ENCODE measurements around the gene CATSPERD.

The CATSPERD gene, protein sequence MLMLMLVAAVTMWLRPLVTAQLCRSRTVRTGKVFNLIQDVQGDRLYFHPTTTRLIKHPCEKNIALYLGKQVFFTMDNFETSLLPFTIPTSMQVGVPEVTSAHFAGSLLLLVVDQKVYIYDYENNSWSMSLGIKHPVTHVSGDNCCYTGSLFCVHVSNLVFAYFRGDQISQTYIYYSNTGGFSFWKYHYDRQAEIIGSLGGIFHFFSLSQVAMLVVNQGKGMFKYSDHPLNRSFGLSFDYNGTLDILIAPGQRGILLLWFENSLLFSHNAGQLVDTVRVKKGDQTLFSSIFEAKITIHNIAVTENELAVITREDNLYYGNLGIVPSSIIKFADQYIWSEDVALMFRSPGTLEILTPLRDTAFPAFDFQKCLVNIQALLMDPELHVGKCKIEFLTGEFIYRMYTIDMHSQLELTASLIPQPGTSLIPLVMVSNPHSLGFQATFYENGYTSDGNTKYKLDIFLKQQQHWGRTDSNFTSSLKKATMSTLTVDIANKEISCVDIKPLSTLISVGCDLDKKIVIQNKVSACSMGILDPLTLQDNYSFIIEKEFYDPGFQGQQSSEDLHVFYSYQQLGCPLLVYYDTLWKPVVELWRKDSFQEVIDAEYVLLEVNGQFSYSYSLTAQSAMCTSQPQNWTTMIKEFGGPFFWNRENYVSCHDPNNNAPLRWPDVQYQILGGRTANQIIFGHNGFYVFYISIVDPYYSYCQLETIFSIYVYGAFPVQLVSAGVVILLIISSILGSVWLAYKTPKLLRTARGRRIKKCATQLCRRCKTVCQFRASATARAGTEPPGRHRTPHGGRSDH

DNA sequence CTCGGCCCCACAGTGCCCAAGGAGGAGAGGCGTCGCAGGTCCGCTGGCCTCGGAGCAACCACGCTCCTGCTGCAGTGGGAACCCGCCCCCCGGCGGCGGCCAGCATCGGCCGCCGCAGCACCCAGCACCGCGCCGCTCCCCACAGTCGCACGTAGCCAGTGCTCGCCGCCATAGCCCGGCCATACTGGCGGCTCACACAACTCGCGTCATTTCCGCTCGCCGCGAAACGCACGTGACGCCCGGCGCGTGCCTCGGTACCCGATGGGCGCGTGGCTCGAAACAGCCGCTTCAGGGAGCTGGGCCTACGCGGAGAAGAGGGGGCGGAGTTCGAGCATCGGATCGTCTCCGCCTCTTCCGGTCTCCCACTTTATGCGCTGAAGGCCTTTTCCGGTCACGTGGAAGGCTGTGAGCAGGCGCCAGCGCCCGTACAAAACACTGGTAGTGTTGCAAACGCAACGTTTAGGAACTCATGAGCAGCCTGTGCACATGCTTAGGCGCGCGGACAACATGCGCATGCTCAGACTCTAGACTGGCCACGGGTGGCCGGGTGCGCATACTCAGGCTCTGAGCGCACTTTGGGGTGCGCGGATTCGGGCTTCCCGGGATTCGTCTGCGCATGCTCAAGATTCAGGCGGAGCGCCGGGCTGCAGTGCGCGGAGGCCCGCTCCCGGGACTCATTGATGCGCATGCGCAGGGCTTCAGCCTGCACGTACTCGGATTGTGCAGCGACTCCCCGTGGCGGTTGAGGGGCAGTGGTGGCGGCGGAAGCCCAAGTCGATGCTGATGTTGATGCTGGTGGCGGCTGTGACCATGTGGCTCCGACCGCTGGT lies at the start of gene CATSPERD, which contains the start of gene LONP1:
TSS of gene CATSPERD (plus strand) at position 677 of the 830 bp plus-strand sequence. CDS start at position 778, 101 bp downstream.
TSS of gene LONP1 (minus strand) at position 186 of the 830 bp plus-strand sequence. CDS start at position 172, 14 bp downstream.
- peak; percentile 95 for DNase-seq

DNA sequence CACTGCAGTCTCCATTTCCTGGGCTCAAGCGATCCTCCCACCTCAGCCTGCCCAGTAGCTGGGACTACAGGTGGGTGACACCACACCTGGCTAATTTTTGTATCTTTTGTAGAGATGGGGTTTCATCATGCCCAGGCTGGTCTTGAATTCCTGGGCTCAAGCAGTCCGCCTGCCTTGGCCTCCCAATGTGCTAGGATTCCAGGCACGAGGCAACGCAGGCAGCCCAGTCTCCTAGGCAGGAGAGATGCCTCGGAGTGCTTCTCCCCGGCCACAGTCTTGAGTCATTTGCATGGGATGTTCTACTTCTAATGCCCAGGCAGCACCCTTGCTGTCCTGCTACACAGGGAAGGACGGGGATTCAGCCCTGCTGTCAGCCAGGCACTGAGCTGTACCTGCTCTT lies 48.8 kb upstream of the CATSPERD start:
- DNase-seq, result no peak

DNA sequence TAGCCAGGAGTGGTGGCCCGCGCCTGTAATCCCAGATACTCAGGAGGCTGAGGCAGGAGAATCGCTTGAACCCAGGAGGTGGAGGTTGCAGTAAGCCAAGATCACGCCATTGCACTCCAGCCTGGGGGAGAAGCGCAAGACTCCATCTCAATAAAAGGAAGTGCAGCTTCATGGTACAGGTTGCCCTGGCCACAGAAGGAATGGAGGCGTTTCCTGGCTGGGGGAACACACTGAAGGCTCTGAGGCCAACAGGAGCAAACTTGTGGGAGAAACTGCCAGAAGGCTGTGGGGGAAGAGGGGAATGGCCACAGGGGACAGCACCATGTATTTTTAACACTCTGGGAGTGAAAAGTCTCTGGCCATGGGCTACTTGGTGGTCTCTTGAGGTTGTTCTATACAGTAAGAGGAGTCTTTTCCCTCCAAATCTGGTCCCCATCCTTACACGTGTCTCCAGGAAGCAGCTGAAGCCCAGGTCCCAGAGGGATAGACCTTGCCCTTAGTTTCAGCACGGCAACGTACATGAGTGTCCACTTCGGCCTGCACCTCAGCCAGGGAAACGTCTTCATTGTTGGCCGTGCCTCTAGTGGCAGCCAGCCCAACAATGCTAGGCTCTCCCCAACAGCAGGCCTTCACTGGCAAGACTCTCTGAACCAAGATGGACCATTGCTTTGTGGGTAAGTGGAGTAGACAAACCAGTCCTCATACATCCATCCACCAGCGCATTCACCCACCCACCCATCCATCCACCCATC lies 47.6 kb upstream of the CATSPERD start:
- DNase-seq, result no peak

DNA sequence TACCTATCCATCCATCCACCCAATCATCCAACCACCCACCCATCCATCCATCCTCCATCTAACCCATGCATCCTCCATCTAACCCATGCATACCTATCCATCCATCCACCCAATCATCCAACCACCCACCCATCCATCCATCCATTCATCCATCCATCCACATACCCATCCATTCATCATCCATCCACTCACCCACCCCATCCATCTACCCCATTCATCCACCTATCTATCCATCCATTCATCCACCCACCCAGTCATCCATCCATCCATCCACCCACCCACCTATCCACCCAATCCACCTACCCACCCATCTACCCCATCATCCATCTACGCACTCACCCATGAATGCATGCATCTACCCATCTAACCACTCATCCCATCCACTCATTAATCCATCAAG lies 46.7 kb upstream of the CATSPERD start:
- DNase-seq, result no peak

DNA sequence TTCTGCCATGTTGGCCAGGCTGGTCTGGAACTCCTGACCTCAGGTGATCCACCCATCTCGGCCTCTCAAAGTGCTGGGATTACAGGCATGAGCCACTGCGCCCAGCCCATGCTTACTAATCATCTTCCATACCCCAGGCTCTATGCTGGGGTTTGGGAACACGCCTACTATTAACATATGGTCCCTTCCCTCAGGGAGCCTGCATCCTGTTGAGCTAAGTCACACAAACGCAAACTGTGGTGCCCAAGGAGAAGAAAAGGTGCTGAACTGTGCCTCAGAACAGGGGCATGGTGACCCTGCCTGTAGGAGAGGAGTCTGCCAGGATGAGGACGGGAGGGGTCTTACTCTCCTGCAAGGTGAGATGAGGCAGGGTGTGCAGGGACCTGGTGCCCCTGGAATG lies 45.7 kb upstream of the CATSPERD start:
- no peak for DNase-seq

DNA sequence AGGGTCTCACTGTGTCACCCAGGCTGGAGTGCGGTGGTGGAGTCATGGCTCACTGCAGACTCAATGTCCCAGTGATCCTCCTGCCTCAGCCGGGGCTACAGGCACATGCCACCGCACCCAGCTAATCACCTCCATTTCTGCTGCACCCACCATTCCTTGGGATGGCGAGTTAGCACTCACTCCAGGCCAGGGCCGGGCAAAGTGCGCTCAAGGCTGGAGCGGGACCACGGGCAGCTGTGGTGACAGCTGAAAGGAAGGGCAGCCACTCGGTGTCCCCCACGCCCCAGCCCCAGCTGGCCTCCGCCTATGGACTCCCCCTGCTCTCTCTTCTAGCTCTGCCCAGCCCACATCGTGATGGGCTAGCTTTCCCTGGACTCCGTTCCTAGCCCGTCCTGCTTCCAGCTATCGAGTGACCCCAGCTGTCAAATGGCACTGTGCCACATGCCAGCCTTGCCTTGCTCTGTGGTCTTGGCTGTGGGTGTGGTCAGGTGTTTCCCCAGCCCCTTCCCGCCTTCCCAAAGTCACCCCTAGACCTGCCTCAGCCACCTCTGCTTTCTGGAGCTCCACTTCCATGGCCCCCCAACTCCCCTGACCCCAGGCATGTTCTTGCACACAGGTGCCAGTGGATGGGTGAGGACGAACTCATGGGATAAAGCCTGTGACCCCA lies 44.2 kb upstream of the CATSPERD start:
- no peak for DNase-seq

DNA sequence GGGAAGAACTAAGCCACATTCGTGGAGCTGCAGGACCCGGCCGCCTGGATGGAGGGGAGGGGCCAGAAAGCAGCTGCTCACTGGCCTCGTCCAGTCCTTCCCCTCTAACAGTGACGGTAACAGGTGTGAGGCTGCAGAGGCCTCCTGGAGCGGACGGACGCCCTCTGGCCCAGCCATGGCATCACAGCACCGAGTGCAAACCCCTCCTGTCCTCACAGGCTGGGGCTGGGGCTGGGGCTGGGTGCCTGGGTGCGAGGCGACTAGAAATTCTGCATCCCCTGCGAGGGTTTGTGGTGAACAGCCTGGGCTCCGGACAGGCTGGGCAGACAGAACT lies 43.7 kb upstream of the CATSPERD start:
- DNase-seq, result no peak

DNA sequence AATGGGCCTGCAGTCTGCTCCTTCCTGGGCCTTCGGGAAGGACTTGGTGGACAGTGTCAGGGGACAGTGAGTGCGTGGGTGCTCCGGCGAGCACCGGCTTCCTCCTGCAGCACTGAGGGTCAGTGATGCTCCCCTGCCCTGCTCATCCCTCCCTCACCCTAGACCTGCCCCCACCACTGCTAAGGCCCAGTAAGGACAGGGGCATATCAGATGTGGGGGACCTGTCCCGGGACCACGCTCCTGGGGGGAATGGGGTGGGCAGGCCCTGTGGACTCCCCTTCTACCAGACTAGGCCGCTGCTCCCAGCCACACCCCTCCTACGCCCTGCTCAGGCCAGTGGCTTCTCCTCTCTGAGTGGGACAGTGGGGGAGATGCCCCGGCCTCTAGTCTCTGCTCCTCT lies 43.3 kb upstream of the CATSPERD start:
- DNase-seq, result no peak

DNA sequence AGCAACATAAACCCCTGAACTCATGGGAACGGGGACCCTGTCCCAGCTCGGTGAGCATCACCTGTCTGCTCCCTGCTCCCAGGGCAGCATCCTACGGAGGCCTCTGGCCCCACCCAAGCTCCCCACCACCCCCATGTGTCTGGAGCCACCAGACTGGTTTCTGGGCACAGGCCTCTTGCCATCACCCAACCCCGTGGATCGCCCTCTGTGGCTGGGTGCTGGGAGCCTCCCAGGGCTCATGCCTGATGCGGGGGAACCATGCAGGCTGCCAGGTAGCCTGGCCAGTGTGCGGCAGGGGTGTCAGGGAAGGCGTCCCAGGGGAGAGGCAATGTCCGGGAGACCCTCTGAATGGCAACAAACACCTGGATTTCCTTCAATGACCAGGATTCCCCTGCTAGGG lies 42.9 kb upstream of the CATSPERD start:
- no peak for DNase-seq

DNA sequence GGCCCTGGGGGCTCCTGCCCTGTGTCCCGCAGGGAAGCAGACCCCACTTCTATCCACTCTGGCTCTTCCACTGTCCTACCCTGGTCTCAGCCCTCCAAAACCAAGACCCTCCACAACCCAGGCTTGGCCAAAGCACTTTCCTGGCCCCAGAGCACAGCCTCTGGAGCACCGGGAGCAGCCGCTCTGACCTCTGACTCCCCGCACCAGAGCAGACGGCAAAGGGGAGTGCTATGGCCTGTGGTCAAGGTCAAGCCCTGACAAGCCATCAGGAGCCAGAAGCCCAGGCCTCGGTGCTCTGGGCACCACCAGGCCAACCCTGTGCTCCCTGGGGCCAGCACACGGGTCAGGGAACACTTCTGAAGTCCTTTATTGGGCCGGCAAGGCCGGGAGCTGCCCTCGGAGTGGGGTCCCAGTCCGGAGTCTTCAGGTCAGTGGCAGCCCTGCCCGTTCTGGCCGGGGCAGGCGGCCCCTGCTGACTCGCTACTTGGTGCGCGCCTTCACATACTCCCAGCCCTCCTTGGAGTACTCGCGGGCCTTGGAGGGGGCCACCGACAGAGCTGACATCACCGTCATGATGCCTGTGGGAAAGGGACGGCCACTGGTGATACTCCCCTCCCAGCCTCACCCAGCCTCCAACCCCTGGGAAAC lies 42.2 kb upstream of the CATSPERD start:
- DNase-seq, result no peak

DNA sequence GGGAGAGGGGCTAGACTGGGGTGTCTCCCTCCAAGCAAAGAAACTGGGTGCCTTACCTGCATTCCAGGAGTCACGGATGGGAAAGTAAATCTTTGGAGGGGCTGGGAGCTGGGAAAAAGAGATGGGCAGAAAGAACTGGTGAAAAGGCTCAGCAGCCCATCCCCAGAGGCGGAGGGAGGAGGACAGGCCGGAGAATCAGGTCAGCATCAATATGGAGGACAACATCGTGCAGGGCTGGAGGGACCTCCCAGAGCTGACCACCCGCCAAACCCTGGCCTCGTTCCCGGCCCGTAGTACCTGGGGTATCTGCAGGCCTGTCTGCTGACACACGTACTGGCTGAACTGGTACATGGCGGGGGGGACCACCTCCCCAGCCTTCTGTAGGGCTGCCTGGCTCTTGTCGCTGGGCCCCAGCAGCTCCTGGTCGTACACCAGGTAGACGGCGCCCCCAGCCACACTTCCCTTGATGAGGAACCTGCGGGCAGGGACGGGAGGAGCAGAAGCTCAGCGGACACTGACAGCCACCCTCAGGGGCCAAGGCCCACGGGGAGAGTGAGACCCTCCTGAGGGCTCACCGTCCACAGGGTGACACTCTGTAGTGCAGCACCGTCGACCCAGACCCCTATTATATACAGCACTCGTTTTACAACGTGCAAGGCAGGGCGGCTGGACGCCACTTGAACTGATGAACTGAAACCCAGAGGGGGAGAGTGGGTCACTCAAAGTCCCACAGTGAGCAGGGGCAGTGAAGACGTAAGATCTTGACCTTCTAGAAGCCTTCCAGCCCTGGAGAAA lies 41.0 kb upstream of the CATSPERD start:
- DNase-seq, result no peak

DNA sequence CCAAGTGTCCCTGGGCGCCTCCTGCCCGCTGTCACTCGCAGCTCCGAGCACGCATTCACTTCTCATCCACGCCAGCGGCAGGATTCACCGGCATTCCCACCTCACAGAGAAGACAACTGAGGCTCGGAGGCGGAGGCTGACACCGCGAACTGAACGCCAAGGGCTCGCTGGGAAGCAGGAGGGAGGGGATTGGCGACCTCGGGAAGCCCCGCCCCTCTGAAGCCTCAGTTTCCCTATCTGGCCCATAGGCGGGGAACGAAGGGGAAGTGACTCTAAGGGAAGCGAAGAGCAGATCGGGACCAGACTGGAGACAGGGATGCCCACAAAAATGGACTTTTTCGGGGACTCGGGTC lies 40.4 kb upstream of the CATSPERD start:
- no peak for DNase-seq

DNA sequence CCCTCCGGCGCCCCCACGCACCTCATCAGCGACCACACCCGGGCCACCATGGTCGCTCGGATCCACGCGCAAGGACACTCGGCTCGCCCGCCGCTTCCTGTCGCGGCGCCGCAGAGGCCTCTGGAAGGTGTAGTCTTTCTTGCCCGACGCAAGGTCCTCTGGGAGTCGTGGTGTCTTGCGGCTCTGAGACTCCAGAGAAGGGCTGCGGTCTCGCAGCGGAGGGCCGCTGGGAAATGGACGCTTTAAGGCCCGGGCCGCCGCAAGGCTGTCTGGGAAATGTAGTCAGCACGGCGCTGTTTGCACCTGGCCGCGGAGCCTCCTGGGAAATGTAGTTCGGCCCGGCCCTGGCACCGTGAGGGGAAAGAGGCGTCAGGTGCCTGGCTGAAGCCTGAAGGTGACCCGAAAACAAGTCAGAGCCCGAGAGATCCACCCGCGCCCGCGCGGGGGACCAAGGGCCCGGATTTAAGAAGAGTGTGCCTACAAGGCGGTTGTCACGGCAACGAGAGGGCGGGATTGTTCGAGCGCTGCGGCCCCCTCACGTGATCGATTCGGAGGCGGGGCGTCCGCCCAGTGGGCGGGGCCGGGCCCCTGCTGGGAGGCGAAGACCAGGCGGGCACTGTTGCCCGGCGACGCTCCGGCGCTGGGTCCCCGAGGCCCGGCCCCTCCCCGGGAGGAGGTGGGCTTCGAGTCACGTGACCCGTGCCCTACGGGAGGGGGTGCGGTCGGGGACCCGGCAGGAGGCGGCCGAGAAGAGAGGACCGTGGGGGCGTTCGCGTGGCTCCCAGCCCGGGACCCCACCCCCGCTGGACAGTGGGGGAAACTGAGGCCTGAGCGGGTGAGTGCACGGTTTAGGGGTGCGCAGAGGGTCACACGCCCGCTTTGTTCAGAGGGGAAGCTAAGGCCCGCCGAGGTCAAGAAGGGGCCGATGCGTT lies 39.7 kb upstream of the CATSPERD start, which contains the start of the genes HSD11B1L and MICOS13:
TSS of gene HSD11B1L (plus strand) at position 591 of the 932 bp plus-strand sequence. CDS start 3,806 bp downstream, outside the sequence.
TSS of gene MICOS13 (minus strand) at position 80 of the 932 bp plus-strand sequence. CDS start at position 50, 30 bp downstream.
- peak; percentile 97 for DNase-seq

DNA sequence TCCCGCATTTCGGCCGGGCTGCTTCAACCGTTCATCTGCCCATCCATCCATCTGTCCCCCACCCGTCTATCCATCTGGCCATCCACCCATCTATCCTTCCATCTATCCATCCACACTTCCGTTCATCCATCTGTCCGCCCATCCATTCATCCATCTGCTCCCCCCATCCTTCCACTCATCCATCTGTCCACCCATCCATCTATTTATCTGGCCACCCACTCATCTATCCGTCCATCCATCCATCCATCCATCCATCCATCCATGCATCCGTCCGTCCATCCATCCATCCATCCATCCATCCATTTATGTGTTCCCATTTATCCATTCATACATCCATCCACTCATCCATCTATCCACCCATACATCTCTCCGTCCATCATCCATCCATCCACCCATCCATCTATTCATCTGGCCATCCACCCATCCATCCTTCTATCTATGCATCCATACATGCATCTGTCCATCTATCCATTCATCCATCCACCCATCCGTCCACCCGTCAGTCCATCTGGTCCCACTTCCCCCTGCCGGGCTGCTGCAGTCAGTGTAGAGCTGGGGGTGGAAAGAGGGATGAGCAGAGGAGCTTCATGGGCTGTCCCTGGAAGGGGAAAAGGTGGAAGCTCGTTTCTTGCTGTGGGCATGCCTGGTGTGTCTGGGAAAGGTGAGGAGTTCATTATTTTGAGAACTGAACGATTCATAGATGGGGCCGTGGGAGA lies 38.9 kb upstream of the CATSPERD start:
- no peak for DNase-seq

DNA sequence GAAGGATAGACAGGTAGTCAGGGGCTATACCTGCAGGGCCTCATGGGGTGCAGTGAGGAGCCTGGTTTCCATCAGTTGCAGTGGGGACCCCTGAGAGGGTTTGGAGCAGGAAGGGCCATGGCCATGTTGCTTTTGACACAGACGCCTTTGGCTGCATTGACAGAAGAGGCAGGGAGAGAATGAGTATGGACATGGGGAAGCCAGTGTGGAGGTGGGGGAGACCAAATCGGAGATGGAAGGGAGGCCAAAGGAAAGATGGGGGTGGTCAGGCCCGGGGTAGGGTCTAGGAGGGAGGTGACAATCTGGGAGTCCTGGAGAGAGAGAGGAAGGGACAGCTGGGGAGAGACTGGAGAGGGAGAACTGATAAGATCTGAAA lies 38.3 kb upstream of the CATSPERD start:
- DNase-seq, result no peak

DNA sequence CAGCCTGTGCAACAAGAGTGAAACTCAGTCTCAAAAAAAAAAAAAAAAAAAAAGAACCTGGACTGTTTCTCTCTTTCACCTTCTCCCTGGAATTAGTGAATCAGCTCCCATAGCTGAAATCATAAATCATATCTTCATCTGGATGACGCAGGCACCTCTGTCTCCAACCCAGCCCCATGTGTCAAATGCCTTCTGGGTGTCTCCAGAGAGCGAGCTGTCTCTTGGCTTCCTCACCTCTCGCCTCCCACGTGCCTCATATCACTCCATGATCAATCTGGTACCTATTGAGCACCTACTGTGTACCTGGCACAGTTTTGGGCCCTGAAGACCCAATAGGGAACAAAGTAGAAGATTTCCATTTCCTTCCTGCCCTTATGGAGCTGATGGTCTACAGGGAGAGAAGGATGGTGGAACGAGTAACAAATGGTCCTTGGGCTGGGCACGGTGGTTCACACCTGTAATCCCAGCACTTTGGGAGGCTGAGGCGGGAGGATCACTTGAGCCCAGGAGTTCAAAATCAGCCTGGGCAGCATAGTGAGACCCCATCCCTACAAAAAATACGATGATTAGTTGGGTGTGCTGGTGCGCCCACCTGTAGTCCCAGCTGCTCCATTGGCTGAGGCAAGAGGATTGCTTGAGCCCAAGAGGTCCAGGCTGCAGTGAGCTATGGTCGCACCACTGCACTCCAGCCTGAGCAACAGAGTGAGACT lies 37.1 kb upstream of the CATSPERD start:
- DNase-seq, result no peak

DNA sequence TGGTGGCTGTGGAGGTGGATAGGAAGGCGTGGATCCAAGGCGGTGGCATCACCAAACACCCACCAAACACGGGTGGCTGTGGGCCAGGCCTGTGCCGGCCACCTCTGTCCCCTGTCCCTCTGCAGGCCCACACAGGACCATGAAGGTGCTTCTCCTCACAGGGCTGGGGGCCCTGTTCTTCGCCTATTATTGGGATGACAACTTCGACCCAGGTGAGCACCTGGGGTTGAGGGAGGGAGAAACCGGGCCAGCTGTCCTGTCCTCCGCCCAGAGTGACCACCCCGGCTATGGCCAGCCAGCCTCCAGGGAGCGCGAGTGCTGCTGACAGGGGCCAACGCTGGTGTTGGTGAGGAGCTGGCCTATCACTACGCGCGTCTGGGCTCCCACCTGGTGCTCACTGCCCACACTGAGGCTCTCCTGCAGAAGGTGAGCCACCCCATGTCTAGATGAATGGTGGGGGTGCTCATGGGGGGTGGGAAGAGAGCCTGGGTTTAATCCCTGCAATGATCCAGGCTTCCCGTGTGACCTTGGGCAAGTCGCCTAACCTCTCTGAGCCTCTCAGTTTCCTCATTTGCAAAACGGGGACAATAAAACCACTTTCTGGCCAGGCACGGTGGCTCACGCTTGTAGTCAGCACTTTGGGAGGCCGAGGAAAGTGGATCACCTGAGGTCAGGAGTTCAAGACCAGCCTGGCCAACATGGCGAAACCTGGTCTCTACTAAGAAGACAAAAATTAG lies 35.6 kb upstream of the CATSPERD start:
- DNase-seq, result no peak
